Kidney capillary endothelial cell (primary cell): ENCODE measurements around the gene SHBG.
"Not testable (repeated sequence)": the region's sequence is repeated elsewhere in the genome, so short reads cannot be mapped to it uniquely, and the experiment has no call there.

Source experiments
- DNase-seq: peaks from one replicate; pipeline ENCODE4 v3.0.0-alpha.2; 2018; ENCODE audit warnings: low spot score

The SHBG gene

GRCh38 chr17:7611635-7612293 lies 18.2 kb upstream of the SHBG start:
- no peak for DNase-seq

DNA sequence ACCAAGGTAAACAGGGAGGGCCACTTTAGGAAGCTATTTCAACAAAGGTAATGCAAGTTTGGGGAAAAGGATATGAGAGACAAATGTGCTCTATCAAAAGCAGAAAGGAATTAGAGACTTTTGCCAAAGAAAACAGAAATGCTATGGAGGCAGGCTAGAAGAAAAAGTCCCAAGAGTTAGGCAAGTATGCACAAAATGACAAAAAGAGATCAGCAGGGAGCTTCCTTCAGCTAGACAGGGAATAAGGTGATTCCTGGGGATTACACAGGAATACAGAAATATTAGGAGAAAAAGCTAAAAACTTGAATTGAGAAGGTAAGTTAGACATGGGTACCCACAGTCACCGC lies 17.7 kb upstream of the SHBG start:
- DNase-seq = no peak

- DNase-seq = peak; percentile 18
Measured at GRCh38 chr17:7613769-7614424, 16.0 kb upstream of the SHBG start.

- peak; percentile 100 for DNase-seq
Measured at GRCh38 chr17:7614425-7615264, 15.3 kb upstream of the SHBG start, which contains the start of gene FXR2. FXR2 (minus strand) TSS chr17:7614897; CDS start chr17:7614532, 365 bp downstream.

DNA sequence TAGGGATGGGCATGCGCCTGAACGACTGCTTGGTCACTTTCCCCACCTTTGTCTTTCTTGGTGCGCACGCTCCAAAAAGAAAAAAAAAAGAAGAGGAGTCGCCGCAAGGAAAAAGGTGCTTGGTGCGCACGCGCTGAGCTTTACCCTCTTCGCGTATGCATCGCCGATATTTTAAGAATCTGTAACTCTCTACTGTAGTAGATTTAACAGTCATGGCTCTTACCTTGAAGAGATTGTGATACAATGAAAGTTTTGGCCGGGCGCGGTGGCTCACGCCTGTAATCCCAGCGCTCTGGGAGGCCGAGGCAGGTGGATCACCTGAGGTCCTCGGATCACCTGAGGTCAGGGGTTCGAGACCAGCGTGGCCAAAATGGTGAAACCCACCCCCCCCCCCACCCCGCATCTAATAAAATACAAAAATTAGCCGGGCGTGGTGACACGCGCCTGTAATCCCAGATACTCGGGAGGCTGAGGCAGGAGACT lies 14.6 kb upstream of the SHBG start:
- no peak for DNase-seq

- DNase-seq = no peak
Measured at GRCh38 chr17:7618608-7619007, 11.3 kb upstream of the SHBG start.

DNA sequence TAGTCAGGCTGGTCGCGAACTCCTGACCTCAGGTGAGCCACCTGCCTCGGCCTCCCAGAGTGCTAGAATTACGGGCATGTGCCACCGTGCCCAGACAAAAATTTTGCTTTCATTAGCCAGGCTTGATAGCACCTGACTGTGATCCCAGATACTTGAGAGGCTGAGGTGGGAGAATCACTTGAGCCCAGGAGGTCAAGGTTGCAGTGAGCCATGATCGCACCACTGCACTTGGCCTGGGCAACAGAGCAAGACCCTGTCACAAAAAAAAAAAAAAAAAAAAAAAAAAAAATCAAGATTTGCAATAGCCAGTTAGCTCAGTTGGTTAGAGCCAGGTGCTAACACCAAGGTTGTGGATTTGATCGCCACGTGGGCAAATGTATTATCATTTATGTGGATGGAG lies 9.1 kb upstream of the SHBG start:
- no peak for DNase-seq

DNA sequence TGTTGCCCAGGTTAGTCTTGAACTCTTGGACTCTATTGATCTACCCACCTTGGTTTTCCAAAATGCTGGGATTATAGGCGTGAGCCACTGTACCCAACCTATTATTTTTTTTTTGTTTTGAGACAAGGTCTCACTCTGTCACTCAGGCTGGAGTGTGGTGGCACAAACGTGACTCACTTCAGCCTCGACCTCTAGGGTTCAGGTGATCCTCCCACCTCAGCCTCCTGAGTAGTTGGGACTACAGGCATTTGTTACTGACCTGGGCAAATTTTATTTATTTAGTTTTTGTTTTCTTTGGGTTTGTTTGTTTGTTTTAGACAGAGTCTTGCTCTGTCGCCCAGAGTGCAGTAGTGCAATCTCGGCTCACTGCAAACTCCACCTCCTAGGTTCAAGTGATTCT lies 6.3 kb upstream of the SHBG start:
- no peak for DNase-seq

GRCh38 chr17:7625749-7626148 lies 4.2 kb upstream of the SHBG start:
- not testable (repeated sequence) for DNase-seq

DNA sequence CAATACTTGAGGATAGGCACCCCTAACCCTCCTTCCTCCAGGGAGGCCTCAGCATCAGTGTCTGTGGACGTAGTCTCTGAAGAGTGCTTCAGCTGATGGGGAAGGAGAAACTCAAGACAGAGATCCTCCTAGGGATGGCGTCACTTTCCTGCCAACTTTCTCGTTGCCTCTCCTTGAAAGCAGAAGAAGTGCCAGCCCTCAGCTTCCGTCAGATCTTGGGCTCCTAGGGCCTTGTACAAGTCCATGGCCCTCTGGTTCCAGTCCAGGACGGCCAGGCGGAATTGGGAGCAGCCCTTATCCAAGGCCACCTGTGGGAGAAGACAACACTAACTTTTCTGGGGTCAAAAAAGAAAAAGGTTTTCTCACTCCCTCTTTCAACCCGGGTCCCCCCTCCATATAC lies 3.6 kb upstream of the SHBG start:
- DNase-seq = no peak

DNA sequence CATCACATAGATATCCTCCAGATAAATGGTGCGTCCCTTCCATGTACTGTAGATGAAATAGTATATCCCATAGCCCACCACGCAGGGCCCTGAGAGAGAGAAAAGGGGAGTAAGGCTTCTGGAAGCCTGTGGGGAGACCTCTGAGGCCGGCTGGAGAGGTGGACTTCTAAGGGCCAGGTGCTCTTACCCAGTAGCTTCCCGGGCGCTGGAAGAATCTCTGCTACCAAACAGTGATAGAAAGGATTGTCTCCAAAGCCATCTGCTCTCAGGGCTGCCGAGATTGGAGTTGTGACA lies 3.0 kb upstream of the SHBG start:
- DNase-seq = no peak

DNA sequence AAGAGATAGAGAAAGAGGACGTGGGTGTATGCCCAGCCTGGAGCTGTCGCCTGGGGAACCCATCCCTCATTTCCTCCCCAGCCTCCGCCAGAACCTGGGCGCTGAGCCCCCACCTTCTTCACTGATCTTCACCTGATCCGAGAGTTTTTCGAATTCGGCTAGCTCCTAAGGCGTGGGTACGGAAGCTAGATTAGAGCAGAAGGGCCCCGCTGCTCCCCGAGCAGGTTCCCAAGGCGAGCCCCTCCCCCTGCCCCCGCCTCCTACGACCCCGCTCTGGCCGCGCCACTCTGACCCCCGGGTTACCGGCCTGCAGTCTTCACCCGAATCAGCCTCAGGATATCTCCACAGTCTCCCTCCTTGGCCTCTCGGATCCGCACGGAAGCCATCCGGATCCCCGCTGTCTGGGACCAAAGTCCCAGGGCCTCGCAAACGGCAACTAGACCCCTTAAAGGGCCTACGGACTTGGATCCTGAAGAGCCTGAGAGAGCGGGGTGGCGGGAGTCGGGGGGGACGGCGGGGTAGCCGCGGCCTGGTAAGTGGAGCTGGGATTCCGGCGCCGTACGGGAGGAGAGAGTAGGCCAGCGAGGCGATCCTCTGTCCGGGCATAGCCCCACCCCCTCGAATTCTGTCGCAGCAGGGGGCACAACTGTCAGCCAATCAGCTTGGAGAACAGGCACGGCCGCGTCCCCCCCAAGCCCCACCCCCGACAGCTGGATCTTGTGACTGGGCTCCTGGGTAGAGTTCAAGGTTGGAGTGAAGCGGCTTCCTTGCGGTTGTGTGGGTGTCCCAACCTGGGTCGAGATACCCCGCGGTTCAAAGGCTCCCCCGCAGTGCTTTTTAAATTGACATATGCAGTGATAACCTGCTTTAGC lies 2.4 kb upstream of the SHBG start, which contains the start of gene SAT2:
SAT2 (minus strand) TSS at position 572 of the 872 bp plus-strand sequence; CDS start at position 386, 186 bp downstream.
- peak; percentile 84 for DNase-seq

DNA sequence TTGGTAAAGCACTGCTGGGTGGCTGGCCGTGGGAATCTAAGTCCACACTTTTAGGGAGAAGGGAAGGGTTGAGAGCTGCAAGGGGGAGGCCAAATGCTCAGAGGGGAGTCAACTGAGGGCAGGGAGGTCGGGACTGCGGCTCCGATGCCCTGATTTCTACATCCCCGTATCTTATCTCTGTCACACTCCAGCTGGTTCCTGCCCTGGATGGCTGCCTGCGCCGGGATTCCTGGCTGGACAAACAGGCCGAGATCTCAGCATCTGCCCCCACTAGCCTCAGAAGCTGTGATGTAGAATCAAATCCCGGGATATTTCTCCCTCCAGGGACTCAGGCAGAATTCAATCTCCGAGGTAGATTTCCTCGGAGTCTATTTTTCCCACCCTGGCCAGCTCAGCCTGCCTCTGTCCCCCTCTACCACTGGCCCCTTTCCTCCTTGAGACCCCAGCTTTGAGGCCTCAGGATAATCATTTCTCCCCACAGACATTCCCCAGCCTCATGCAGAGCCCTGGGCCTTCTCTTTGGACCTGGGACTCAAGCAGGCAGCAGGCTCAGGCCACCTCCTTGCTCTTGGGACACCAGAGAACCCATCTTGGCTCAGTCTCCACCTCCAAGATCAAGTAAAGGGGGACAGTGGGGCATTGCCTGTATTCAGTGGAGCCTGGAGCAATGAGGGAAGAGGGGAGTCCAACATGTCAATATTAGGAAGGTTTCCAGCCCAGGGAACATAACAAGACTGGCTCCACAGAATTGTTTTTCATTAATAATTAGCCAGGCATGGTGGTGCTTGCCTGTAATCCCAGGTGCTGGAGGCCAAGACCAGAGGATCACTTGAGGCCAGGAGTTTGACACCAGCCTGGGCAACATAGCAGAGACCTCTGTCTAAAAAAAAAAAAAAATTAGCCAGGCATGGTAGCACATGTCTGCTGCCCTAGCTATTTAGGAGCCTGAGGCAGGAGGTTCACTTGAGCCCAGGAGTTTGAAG lies 1.8 kb downstream of the SHBG start:
- no peak for DNase-seq

DNA sequence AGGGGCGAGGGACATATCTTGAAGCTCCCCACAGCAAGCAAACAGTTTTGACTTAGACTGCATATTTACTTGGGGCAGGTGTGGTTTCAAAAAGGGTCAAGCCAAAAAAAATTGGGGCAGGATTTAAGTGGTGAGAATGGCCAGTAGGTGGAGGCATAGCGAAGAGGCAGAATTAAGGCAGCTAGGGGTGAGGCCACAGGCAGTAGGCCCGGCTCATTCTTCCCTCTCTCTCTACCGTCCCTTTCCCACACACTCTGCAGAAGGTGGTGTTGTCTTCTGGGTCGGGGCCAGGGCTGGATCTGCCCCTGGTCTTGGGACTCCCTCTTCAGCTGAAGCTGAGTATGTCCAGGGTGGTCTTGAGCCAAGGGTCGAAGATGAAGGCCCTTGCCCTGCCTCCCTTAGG lies 2.6 kb downstream of the SHBG start:
- peak; percentile 28 for DNase-seq

DNA sequence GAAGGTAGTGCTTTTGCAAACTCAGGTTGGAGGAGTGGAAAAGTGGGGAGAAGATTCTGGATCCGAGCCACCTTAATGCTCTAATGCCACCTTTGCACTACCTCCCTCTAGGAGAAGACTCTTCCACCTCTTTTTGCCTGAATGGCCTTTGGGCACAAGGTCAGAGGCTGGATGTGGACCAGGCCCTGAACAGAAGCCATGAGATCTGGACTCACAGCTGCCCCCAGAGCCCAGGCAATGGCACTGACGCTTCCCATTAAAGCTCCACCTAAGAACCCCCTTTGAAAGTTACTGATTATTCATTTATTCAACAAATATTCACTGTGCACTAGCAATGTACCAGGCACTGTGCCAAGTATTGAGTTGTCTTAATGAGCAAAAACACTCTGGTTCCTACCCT lies 3.2 kb downstream of the SHBG start:
- no peak for DNase-seq

GRCh38 chr17:7634384-7634783 lies 4.4 kb downstream of the SHBG start:
- DNase-seq = no peak

GRCh38 chr17:7636163-7636562 lies 6.2 kb downstream of the SHBG start:
- DNase-seq = no peak

GRCh38 chr17:7640783-7641182 lies 10.8 kb downstream of the SHBG start:
- no peak for DNase-seq

DNA sequence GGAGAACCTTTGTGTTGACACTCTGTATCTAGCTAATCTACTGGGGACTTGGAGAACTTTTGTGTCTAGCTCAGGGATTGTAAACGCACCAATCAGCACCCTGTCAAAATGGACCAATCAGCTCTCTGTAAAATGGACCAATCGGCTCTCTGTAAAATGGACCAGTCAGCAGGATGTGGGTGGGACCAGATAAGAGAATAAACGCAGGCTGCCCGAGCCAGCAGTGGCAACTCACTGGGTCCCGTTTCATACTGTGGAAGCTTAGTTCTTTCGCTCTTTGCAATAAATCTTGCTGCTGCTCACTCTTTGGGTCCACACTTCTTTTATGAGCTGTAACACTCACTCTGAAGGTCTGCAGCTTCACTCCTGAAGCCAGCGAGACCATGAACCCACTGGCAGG lies 11.7 kb downstream of the SHBG start:
- DNase-seq = not testable (repeated sequence)

DNA sequence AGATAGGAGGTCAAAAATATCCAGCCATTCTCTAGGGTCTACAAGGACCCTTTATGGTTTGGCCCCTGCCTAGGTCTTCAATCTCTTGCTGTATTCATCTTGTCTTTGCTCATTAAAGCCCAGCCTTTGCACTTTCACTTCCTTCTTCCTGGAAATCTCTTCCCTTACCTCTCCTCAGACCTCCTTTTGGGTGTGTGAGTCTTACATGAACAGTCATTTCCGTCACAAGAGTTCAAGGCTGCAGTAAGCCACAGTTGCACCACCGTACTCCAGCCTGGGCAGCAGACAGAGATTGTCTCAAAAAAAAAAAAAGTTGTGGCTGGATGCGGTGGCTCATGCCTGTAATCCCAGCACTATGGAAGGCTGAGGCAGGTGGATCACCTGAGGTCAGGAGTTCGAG lies 14.8 kb downstream of the SHBG start:
- no peak for DNase-seq

DNA sequence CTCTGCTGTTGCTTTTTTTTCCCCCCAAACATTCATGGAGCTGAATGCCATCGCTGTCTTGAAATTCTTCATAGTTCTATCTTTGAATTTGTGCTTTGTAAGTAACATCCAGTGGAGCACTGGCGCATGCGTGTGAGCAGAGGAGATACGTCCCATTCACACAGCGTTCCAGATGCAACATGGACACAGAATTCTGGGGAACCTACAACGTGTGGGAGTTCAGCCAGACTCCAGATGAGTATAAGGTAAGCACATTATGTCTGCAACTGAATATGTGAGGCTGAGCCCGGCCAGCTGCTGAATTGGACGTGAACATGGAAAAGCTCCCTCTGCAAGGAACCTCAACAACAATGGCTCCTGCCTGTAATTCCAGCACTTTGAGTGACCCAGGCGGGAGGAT lies 16.5 kb downstream of the SHBG start:
- no peak for DNase-seq
